ENCODE data around the gene CLNK. TPM values are rescaled to one million over a fixed set of nuclear protein-coding genes. Genes with fewer than 3 reads are reported as not detected.

Gene CLNK
- polyA plus RNA-seq, 3 donors: 0.61 to 1.4 (median 0.95) TPM

GRCh38 chr4:10701702-10702460, 17.3 kb upstream of the CLNK start:
- DNase-seq: no peak

- DNase-seq: no peak
These were observed 16.6 kb upstream of the CLNK start for GRCh38 chr4:10701161-10701560.

- DNase-seq: no peak
These were observed 13.6 kb upstream of the CLNK start for GRCh38 chr4:10698172-10698571.

- peak; percentile 52 for DNase-seq
These were observed 12.5 kb upstream of the CLNK start for GRCh38 chr4:10697086-10697485.

- DNase-seq: no peak
These were observed 11.7 kb upstream of the CLNK start for GRCh38 chr4:10696253-10696652.

GRCh38 chr4:10694828-10695209, 10.3 kb upstream of the CLNK start:
- DNase-seq: no peak

- no peak for DNase-seq
These were observed 9.7 kb upstream of the CLNK start for GRCh38 chr4:10694151-10694827.

GRCh38 chr4:10691651-10692050, 7.1 kb upstream of the CLNK start:
- no peak for DNase-seq

GRCh38 chr4:10690185-10690907, 5.8 kb upstream of the CLNK start:
- DNase-seq: no peak

GRCh38 chr4:10688846-10689245, 4.3 kb upstream of the CLNK start:
- no peak for DNase-seq

GRCh38 chr4:10688022-10688421, 3.5 kb upstream of the CLNK start:
- DNase-seq: no peak

GRCh38 chr4:10687526-10687925, 3.0 kb upstream of the CLNK start:
- no peak for DNase-seq

- DNase-seq: no peak
These were observed 2.2 kb downstream of the CLNK start for GRCh38 chr4:10682397-10682796.

- no peak for DNase-seq
These were observed 6.6 kb downstream of the CLNK start for GRCh38 chr4:10677796-10678497.

- DNase-seq: no peak
These were observed 10.7 kb downstream of the CLNK start for GRCh38 chr4:10673817-10674369.

GRCh38 chr4:10672379-10672778, 12.2 kb downstream of the CLNK start:
- no peak for DNase-seq

GRCh38 chr4:10671799-10672198, 12.8 kb downstream of the CLNK start:
- no peak for DNase-seq

GRCh38 chr4:10671366-10671765, 13.2 kb downstream of the CLNK start:
- DNase-seq: no peak

GRCh38 chr4:10670321-10670720, 14.2 kb downstream of the CLNK start:
- no peak for DNase-seq

- DNase-seq: no peak
These were observed 16.8 kb downstream of the CLNK start for GRCh38 chr4:10667701-10668326.

GRCh38 chr4:10666616-10667015, 18.0 kb downstream of the CLNK start:
- DNase-seq: no peak

GRCh38 chr4:10664408-10664807, 20.2 kb downstream of the CLNK start:
- no peak for DNase-seq
